GM12878 (cell line): ENCODE results near the gene FANK1. TPM values are rescaled to one million over a fixed set of nuclear protein-coding genes. Genes with fewer than 3 reads are reported as not detected.
"Not testable (repeated sequence)": the region's sequence is repeated elsewhere in the genome, so short reads cannot be mapped to it uniquely, and the experiment has no call there.

Experiments used
- ATAC-seq: fragments of 200-7000 bp; cut with Tn5 transposase; 3 replicates; pipeline ENCODE4 v1.9.1; 2020; ENCODE audit warnings: mild to moderate bottlenecking, moderate library complexity
- BruUV-seq: library from RNA; stranded (reverse); fragments of 400-500 nt; replicated peaks from 2 replicates; lab custom pipeline; 2021; lab: Mats Ljungman, UMichigan
- CTCF ChIA-PET: fragments of 300-600 bp; sonication (Branson Sonifier 250); formaldehyde crosslinking; extraction: SDS; loops from one replicate; lab custom pipeline; 2021; ENCODE audit warnings: inconsistent platforms; lab: Yijun Ruan, JAX
- POLR2A ChIA-PET: fragments of 350-600 bp; formaldehyde crosslinking; extraction: SDS; loops from one replicate; lab custom pipeline; 2021; ENCODE audit warnings: inconsistent platforms; lab: Charles Lee
- RAD21 ChIA-PET: fragments of 300-600 bp; sonication (Branson Sonifier 250); formaldehyde crosslinking; loops from one replicate; lab custom pipeline; 2023; ENCODE audit warnings: antibody characterized with exemption; ENCODE audit not compliant: unreplicated experiment; lab: Charles Lee
- SMC1A ChIA-PET: fragments of 300-600 bp; sonication (Branson Sonifier 250); formaldehyde crosslinking; loops from one replicate; lab custom pipeline; 2023; ENCODE audit not compliant: unreplicated experiment, uncharacterized antibody; lab: Charles Lee
- DNase-seq: peaks from one replicate; pipeline ENCODE4 v3.0.0-alpha.2; 2011; ENCODE audit warnings: low read depth, low spot score
- FAIRE-seq: peaks from 3 replicates; lab custom pipeline; 2011; peaks lifted over from hg19 to GRCh38; lab: Jason Lieb, UNC
- H2AFZ ChIP-seq: 2 replicates; pipeline ENCODE4 v1.6.0; 2011; ENCODE audit warnings: low read depth, low read length, control low read depth; ENCODE audit not compliant: control insufficient read depth
- H3K27ac ChIP-seq: 2 replicates; pipeline ENCODE4 v1.5.1; 2011; ENCODE audit warnings: control low read depth; ENCODE audit not compliant: control insufficient read depth, insufficient read depth
- H3K27me3 ChIP-seq, 2 experiments: replicated peaks in 1 of 2; 2 replicates each; pipeline versions ENCODE4 v1.6.0 to v1.6.1; 2011; ENCODE audit warnings: low read length in 1 of 2; ENCODE audit not compliant: control insufficient read depth in 2 of 2, insufficient read depth in 2 of 2
- H3K36me3 ChIP-seq, 2 experiments: 2 replicates each; pipeline ENCODE4 v1.5.1; 2011; ENCODE audit warnings: low read length in 1 of 2; ENCODE audit not compliant: control insufficient read depth in 2 of 2, insufficient read depth in 2 of 2
- H3K4me1 ChIP-seq: 2 replicates; pipeline ENCODE4 v1.6.1; 2011; ENCODE audit warnings: mild to moderate bottlenecking, low read length, moderate library complexity, mixed read lengths; ENCODE audit not compliant: control insufficient read depth, insufficient read depth
- H3K4me2 ChIP-seq: 2 replicates; pipeline ENCODE4 v1.6.0; 2011; ENCODE audit warnings: control low read depth; ENCODE audit not compliant: control insufficient read depth, insufficient read depth
- H3K4me3 ChIP-seq: fragments of 200-600 bp; sonication (generic); 2 replicates; pipeline ENCODE4 v1.5.1; 2016
- H3K79me2 ChIP-seq: 2 replicates; pipeline ENCODE4 v1.6.0; 2011; ENCODE audit warnings: low read length; ENCODE audit not compliant: control insufficient read depth, insufficient read depth
- H3K9ac ChIP-seq: 2 replicates; pipeline ENCODE4 v1.8.0; 2011; ENCODE audit warnings: low read length, control low read depth, mixed read lengths; ENCODE audit not compliant: control insufficient read depth, insufficient read depth
- H3K9me3 ChIP-seq: replicated peaks from 3 replicates; pipeline ENCODE4 v1.5.1; 2011; ENCODE audit warnings: mild to moderate bottlenecking, low read length; ENCODE audit not compliant: control insufficient read depth, insufficient read depth
- H4K20me1 ChIP-seq: 2 replicates; pipeline ENCODE4 v1.6.0; 2011; ENCODE audit not compliant: control insufficient read depth, insufficient read depth
- BACH1 ChIP-seq: fragments of 450-650 bp; IDR thresholded peaks from 2 replicates; pipeline ENCODE4 v1.6.1; 2017; ENCODE audit warnings: mild to moderate bottlenecking, borderline replicate concordance
- DPF2 ChIP-seq: fragments of 450-650 bp; IDR thresholded peaks from 2 replicates; pipeline ENCODE4 v1.6.1; 2017; ENCODE audit warnings: mild to moderate bottlenecking
- NRF1 ChIP-seq: conservative IDR thresholded peaks from 2 replicates; pipeline ENCODE4 v1.6.1; 2011; ENCODE audit warnings: mild to moderate bottlenecking, low read depth, low read length, improper control_type of control experiment
- POLR2A ChIP-seq: IDR thresholded peaks from 2 replicates; pipeline ENCODE4 v1.6.1; 2011; ENCODE audit warnings: low read depth, mild to moderate bottlenecking, low read length
- SMARCA5 ChIP-seq: fragments of 450-650 bp; IDR thresholded peaks from 2 replicates; pipeline ENCODE4 v1.6.1; 2017; ENCODE audit warnings: mild to moderate bottlenecking
- SMC3 ChIP-seq: IDR thresholded peaks from 2 replicates; pipeline ENCODE4 v1.6.1; 2011; ENCODE audit warnings: low read length, improper control_type of control experiment, borderline replicate concordance
- SP1 ChIP-seq: IDR thresholded peaks from one replicate; pipeline ENCODE4 v1.6.1; 2011; ENCODE audit warnings: low read depth, low read length
- TCF12 ChIP-seq: IDR thresholded peaks from 2 replicates; pipeline ENCODE4 v1.6.1; 2011; ENCODE audit warnings: low read depth, mild to moderate bottlenecking, low read length
- WGBS: methylation state at CpG from one replicate; pipeline ENCODE4 v1.1.6; 2016; ENCODE audit warnings: low lambda C conversion rate; ENCODE audit not compliant: insufficient replicate concordance, insufficient coverage; ENCODE audit errors: missing lambda C conversion rate; 5-methylcytosine and 5-hydroxymethylcytosine counted together
- in situ Hi-C: fragments of 300-500 bp; cut with MboI; formaldehyde crosslinking; loops from 9 replicates; pipeline ENCODE4 v1.14.3; 2018; ENCODE audit warnings: mixed read lengths
- intact Hi-C: fragments of 100-400 bp; cut with micrococcal nuclease; formaldehyde crosslinking; loops from one replicate; pipeline ENCODE4 v1.14.2; 2022; ENCODE audit not compliant: unreplicated experiment
- polyA plus RNA-seq, 11 experiments: library from polyadenylated mRNA; depleted of rRNA in 4 of 11; unstranded in 6 of 11; stranded (reverse) in 5 of 11; fragments of >200 nt; fragmentation: Nextera tagmentation in 4 of 11; fragmentation: Illumina TruSeq in 1 of 11; extraction: Ambion mirVana in 4 of 11; extraction: Trizol in 1 of 11; gene quantifications; 1 replicate in 1 of 11; 2 replicates in 10 of 11; pipeline versions ENCODE4 v1.2.1 to v1.2.3, GENCODE V29; 2011 to 2016; ENCODE audit warnings: inconsistent platforms in 2 of 11, missing spikeins in 2 of 11, low read depth in 1 of 11
- total RNA-seq, 4 experiments: library from RNA; depleted of rRNA in 3 of 4; stranded (reverse); fragments of >200 nt in 3 of 4; fragmentation: Illumina TruSeq in 1 of 4; extraction: Trizol in 1 of 4; gene quantifications; 2 replicates each; pipeline versions ENCODE4 v1.2.1 to v1.2.3, GENCODE V29; 2013 to 2021

The FANK1 gene
- total and polyA plus RNA-seq, 10 of the 15 experiments (the other 5 are each of a cell fraction or from before 2014, with no cell fraction given) = 0.07 to 0.16 (median 0.13) TPM; not detected in 6

GRCh38 chr10:125886914-125887512, 9.4 kb upstream of the FANK1 start:
- intact Hi-C loops = no loop called here
- Histone ChIP-seq H4K20me1 (no peaks in the 10 kb centered on the region), H3K4me3 (no peak overlapping the region), H2AFZ (no peak overlapping the region), H3K27me3 (no peaks in the 10 kb centered on the region), H3K4me2 (no peak overlapping the region), H3K4me1 (no peaks in the 10 kb centered on the region), H3K9me3 (no peaks in the 10 kb centered on the region; the same call in 2 of the 3 replicates)
- ChIA-PET POLR2A (no interaction called here), SMC1A (no interaction called here), RAD21 (no interaction called here)
- in situ Hi-C loops = no loop called here
- TF ChIP-seq SMC3 (no peak), NRF1 (no peak), SP1 (no peak), SMARCA5 (no peak), DPF2 (no peak), TCF12 (no peak), BACH1 (no peak), POLR2A (no peak)
- TF ChIP-seq, all 136 proteins: peak for 0
- 89% methylated on average over 3 of the region's 3 CpGs for WGBS
- no peak for DNase-seq
- Histone ChIP-seq H3K9ac (no peak overlapping the region), H3K27ac (no peak overlapping the region), H3K36me3 (no peaks in the 10 kb centered on the region), H3K79me2 (no peaks in the 10 kb centered on the region)
- no peak for FAIRE-seq
- CTCF ChIA-PET = no interaction called here
- ATAC-seq = no peak
- BruUV-seq = no TSS peak

GRCh38 chr10:125889441-125889840, 6.9 kb upstream of the FANK1 start:
- POLR2A ChIA-PET, FAIRE-seq: not testable (repeated sequence)

GRCh38 chr10:125892402-125892801, 4.0 kb upstream of the FANK1 start:
- H2AFZ ChIP-seq, H3K27me3 ChIP-seq, DNase-seq, H3K79me2 ChIP-seq, FAIRE-seq, H3K4me1 ChIP-seq, H3K27ac ChIP-seq, SMC1A ChIA-PET, intact Hi-C loops, H3K4me3 ChIP-seq, POLR2A ChIA-PET, ATAC-seq, H3K4me2 ChIP-seq, H3K9me3 ChIP-seq, H4K20me1 ChIP-seq, CTCF ChIA-PET, H3K36me3 ChIP-seq, in situ Hi-C loops, H3K9ac ChIP-seq, RAD21 ChIA-PET: not testable (repeated sequence)
- 79% methylated on average over 5 of the region's 5 CpGs for WGBS
- TSS peak; percentile 26 for BruUV-seq

More at GRCh38 chr10:125889441-125889840, 6.9 kb upstream of the FANK1 start:
- ATAC-seq, H3K79me2 ChIP-seq, intact Hi-C loops, H3K4me3 ChIP-seq, H2AFZ ChIP-seq, H3K36me3 ChIP-seq, H3K4me1 ChIP-seq, BruUV-seq, RAD21 ChIA-PET, H3K4me2 ChIP-seq, SMC1A ChIA-PET, H3K9me3 ChIP-seq, H3K9ac ChIP-seq, H4K20me1 ChIP-seq, DNase-seq, H3K27me3 ChIP-seq, H3K27ac ChIP-seq, in situ Hi-C loops, CTCF ChIA-PET: not testable (repeated sequence)
- 68% methylated on average over 4 of the region's 4 CpGs for WGBS
